Muscle of leg (tissue), 10 donors: Measurements from ENCODE around the gene PTPN6. TPM values are rescaled to one million over a fixed set of nuclear protein-coding genes. Genes with fewer than 3 reads are reported as not detected.

Experiments
- DNase-seq: peaks from one replicate; pipeline ENCODE4 v3.0.0; 2013
- H3K27ac ChIP-seq: one replicate; pipeline ENCODE4 v1.5.1; 2013; ENCODE audit warnings: mild to moderate bottlenecking, low read length, control low read depth
- H3K27me3 ChIP-seq: one replicate; pipeline ENCODE4 v1.6.1; 2013; ENCODE audit warnings: low read length; ENCODE audit not compliant: control insufficient read depth, insufficient read depth
- H3K36me3 ChIP-seq: one replicate; pipeline ENCODE4 v1.6.1; 2013; ENCODE audit warnings: low read length; ENCODE audit not compliant: control insufficient read depth, insufficient read depth
- H3K4me1 ChIP-seq: one replicate; pipeline ENCODE4 v1.6.1; 2013; ENCODE audit warnings: low read length; ENCODE audit not compliant: control insufficient read depth, insufficient read depth
- H3K4me3 ChIP-seq: one replicate; pipeline ENCODE4 v1.5.1; 2013; ENCODE audit warnings: low read length, control low read depth
- H3K9me3 ChIP-seq: replicated peaks from 2 replicates; pipeline ENCODE4 v1.6.1; 2013; ENCODE audit warnings: low read depth, low read length; ENCODE audit not compliant: control insufficient read depth
- polyA plus RNA-seq, 8 donors: library from polyadenylated mRNA; unstranded; fragments of 120-200 nt; gene quantifications; one replicate each; pipeline versions ENCODE4 v1.2.1 to v1.2.3, GENCODE V29; 2013; ENCODE audit warnings: inconsistent platforms in 1 of 8, low replicate concordance in 1 of 8; ENCODE audit not compliant: insufficient read length in 8 of 8, insufficient read depth in 1 of 8
- total RNA-seq: library from RNA; stranded (reverse); fragments of 120-200 nt; gene quantifications from one replicate; pipeline ENCODE4 v1.2.4, GENCODE V29; 2013

Gene PTPN6
- total and polyA plus RNA-seq, 9 donors = 4.0 to 8.1 (median 5.8) TPM

- no peak overlapping the region for H3K27ac ChIP-seq
- H3K36me3 ChIP-seq = peaks cover 23% of the 10 kb centered on the region
- no peaks in the 10 kb centered on the region for H3K4me1 ChIP-seq
- no peak for DNase-seq
- H3K9me3 ChIP-seq = no peaks in the 10 kb centered on the region
- H3K4me3 ChIP-seq = no peak overlapping the region
- no peaks in the 10 kb centered on the region for H3K27me3 ChIP-seq
Measured at GRCh38 chr12:7009512-7009911, 58.4 kb downstream of the PTPN6 start.

Other genes with a start within 250 kb of the PTPN6 start
- 53.6 TPM for gene COPS7A, start 227.3 kb upstream of the PTPN6 start, total RNA-seq
- 10 to 100 TPM; 59.0 to 68.7 (median 64.7) TPM for gene COPS7A, start 227.3 kb upstream of the PTPN6 start, polyA plus RNA-seq
- 88.2 TPM for gene MLF2, start 198.2 kb upstream of the PTPN6 start, total RNA-seq
- gene MLF2, start 198.2 kb upstream of the PTPN6 start, polyA plus RNA-seq = 100 to 1,000 TPM; 122 to 161 (median 148) TPM
- 87.5 TPM for gene PTMS, start 185.0 kb upstream of the PTPN6 start, total RNA-seq
- gene PTMS, start 185.0 kb upstream of the PTPN6 start, polyA plus RNA-seq = 100 to 1,000 TPM; 362 to 529 (median 482) TPM
- gene LAG3, start 178.8 kb upstream of the PTPN6 start, total RNA-seq = 0.18 TPM
- 1 to 10 TPM in 3 of 8 donors, under 1 TPM in 5; 0.42 to 1.2 (median 0.67) TPM for gene LAG3, start 178.8 kb upstream of the PTPN6 start, polyA plus RNA-seq
- gene CD4, start 161.8 kb upstream of the PTPN6 start, total RNA-seq = 3.1 TPM
- gene CD4, start 161.8 kb upstream of the PTPN6 start, polyA plus RNA-seq = 1 to 10 TPM; 5.0 to 9.7 (median 7.0) TPM
- 11.3 TPM for gene GPR162, start 129.5 kb upstream of the PTPN6 start, total RNA-seq
- gene GPR162, start 129.5 kb upstream of the PTPN6 start, polyA plus RNA-seq = 10 to 100 TPM; 16.3 to 27.3 (median 20.6) TPM
- 23.1 TPM for gene P3H3, start 122.9 kb upstream of the PTPN6 start, total RNA-seq
- 10 to 100 TPM; 33.6 to 70.5 (median 46.5) TPM for gene P3H3, start 122.9 kb upstream of the PTPN6 start, polyA plus RNA-seq
- 4.7 TPM for gene GNB3, start 110.4 kb upstream of the PTPN6 start, total RNA-seq
- gene GNB3, start 110.4 kb upstream of the PTPN6 start, polyA plus RNA-seq = 10 to 100 TPM; 12.9 to 41.7 (median 22.8) TPM
- gene CDCA3, start 100.1 kb upstream of the PTPN6 start, total RNA-seq = 14.0 TPM
- 10 to 100 TPM; 16.4 to 27.6 (median 21.3) TPM for gene CDCA3, start 100.1 kb upstream of the PTPN6 start, polyA plus RNA-seq
- gene USP5, start 99.2 kb upstream of the PTPN6 start, total RNA-seq = 60.2 TPM
- 10 to 100 TPM; 56.2 to 73.9 (median 65.9) TPM for gene USP5, start 99.2 kb upstream of the PTPN6 start, polyA plus RNA-seq
- 1,287 TPM for gene TPI1, start 83.8 kb upstream of the PTPN6 start, total RNA-seq
- 1,000 to 10,000 TPM in 1 of 8 donors, 100 to 1,000 TPM in 7; 707 to 1,049 (median 940) TPM for gene TPI1, start 83.8 kb upstream of the PTPN6 start, polyA plus RNA-seq
- gene SPSB2, start 78.1 kb upstream of the PTPN6 start, total RNA-seq = 3.2 TPM
- 1 to 10 TPM; 3.9 to 8.4 (median 6.8) TPM for gene SPSB2, start 78.1 kb upstream of the PTPN6 start, polyA plus RNA-seq
- 5.7 TPM for gene LRRC23, start 46.5 kb upstream of the PTPN6 start, total RNA-seq
- gene LRRC23, start 46.5 kb upstream of the PTPN6 start, polyA plus RNA-seq = 10 to 100 TPM in 5 of 8 donors, 1 to 10 TPM in 3; 6.8 to 13.7 (median 11.0) TPM
- gene ENO2, start 36.8 kb upstream of the PTPN6 start, total RNA-seq = 4.3 TPM
- gene ENO2, start 36.8 kb upstream of the PTPN6 start, polyA plus RNA-seq = 10 to 100 TPM in 1 of 8 donors, 1 to 10 TPM in 7; 6.4 to 10.2 (median 7.5) TPM
- 11.1 TPM for gene ATN1, start 23.4 kb upstream of the PTPN6 start, total RNA-seq
- gene ATN1, start 23.4 kb upstream of the PTPN6 start, polyA plus RNA-seq = 100 to 1,000 TPM in 1 of 8 donors, 10 to 100 TPM in 7; 65.4 to 101 (median 90.2) TPM
- gene RNU7-1, start 7.5 kb upstream of the PTPN6 start, total RNA-seq = not detected
- gene RNU7-1, start 7.5 kb upstream of the PTPN6 start, polyA plus RNA-seq = not detected
- gene C12orf57, start 7.3 kb upstream of the PTPN6 start, total RNA-seq = 350 TPM
- gene C12orf57, start 7.3 kb upstream of the PTPN6 start, polyA plus RNA-seq = 100 to 1,000 TPM; 135 to 200 (median 182) TPM
- gene PHB2, start 19.3 kb downstream of the PTPN6 start, total RNA-seq = 301 TPM
- 100 to 1,000 TPM; 285 to 322 (median 310) TPM for gene PHB2, start 19.3 kb downstream of the PTPN6 start, polyA plus RNA-seq
- 38.0 TPM for gene EMG1, start 19.6 kb downstream of the PTPN6 start, total RNA-seq
- 10 to 100 TPM; 27.6 to 32.9 (median 30.6) TPM for gene EMG1, start 19.6 kb downstream of the PTPN6 start, polyA plus RNA-seq
- 7.8 TPM for gene LPCAT3, start 67.1 kb downstream of the PTPN6 start, total RNA-seq
- 10 to 100 TPM; 15.9 to 23.2 (median 19.1) TPM for gene LPCAT3, start 67.1 kb downstream of the PTPN6 start, polyA plus RNA-seq
- 91.1 TPM for gene C1S, start 109.4 kb downstream of the PTPN6 start, total RNA-seq
- 10 to 100 TPM; 56.2 to 94.2 (median 77.6) TPM for gene C1S, start 109.4 kb downstream of the PTPN6 start, polyA plus RNA-seq
- 87.7 TPM for gene C1R, start 141.1 kb downstream of the PTPN6 start, total RNA-seq
- gene C1R, start 141.1 kb downstream of the PTPN6 start, polyA plus RNA-seq = 100 to 1,000 TPM in 1 of 8 donors, 10 to 100 TPM in 7; 75.0 to 105 (median 96.2) TPM
- 13.3 TPM for gene C1RL, start 157.9 kb downstream of the PTPN6 start, total RNA-seq
- 10 to 100 TPM; 11.2 to 18.6 (median 12.9) TPM for gene C1RL, start 157.9 kb downstream of the PTPN6 start, polyA plus RNA-seq
- gene RBP5, start 177.5 kb downstream of the PTPN6 start, total RNA-seq = 0.49 TPM
- 1 to 10 TPM; 1.6 to 6.5 (median 3.6) TPM for gene RBP5, start 177.5 kb downstream of the PTPN6 start, polyA plus RNA-seq
- 7.2 TPM for gene CLSTN3, start 179.0 kb downstream of the PTPN6 start, total RNA-seq
- gene CLSTN3, start 179.0 kb downstream of the PTPN6 start, polyA plus RNA-seq = 10 to 100 TPM; 17.1 to 27.2 (median 20.5) TPM
- 26.0 TPM for gene PEX5, start 238.3 kb downstream of the PTPN6 start, total RNA-seq
- gene PEX5, start 238.3 kb downstream of the PTPN6 start, polyA plus RNA-seq = 10 to 100 TPM; 34.1 to 44.8 (median 38.8) TPM